SU-DHL-6 (cell line): Measurements from ENCODE around the gene FIGNL2.

Experiments
- H2AFZ ChIP-seq: fragments of 200-600 bp; sonication (generic); 2 replicates; pipeline ENCODE4 v1.6.1; 2014; ENCODE audit warnings: low read depth, mild to moderate bottlenecking, moderate library complexity, mixed read lengths, antibody characterized with exemption, low read length; ENCODE audit not compliant: severe bottlenecking
- H3F3A ChIP-seq: fragments of 200-600 bp; shearing (Covaris generic); 2 replicates; pipeline ENCODE4 v1.6.0; 2016; ENCODE audit warnings: antibody characterized with exemption, mild to moderate bottlenecking; ENCODE audit not compliant: insufficient read depth
- H3K27ac ChIP-seq: fragments of 200-600 bp; sonication (generic); 2 replicates; pipeline ENCODE4 v1.5.1; 2016; ENCODE audit warnings: low read depth, mild to moderate bottlenecking, low read length, moderate library complexity, mixed read lengths
- H3K27me3 ChIP-seq: fragments of 200-600 bp; sonication (generic), shearing (Covaris generic); 2 replicates; pipeline ENCODE4 v1.6.0; 2014; ENCODE audit warnings: mild to moderate bottlenecking, low read length
- H3K36me3 ChIP-seq: fragments of 200-600 bp; sonication (generic); 2 replicates; pipeline ENCODE4 v1.6.1; 2014; ENCODE audit warnings: mild to moderate bottlenecking, low read length, mixed read lengths
- H3K4me2 ChIP-seq: fragments of 300-600, 200-600 bp; shearing (Covaris generic), sonication (generic); 2 replicates; pipeline ENCODE4 v1.6.0; 2014; ENCODE audit warnings: low read length, low read depth, mild to moderate bottlenecking; ENCODE audit not compliant: poor library complexity, severe bottlenecking
- H3K4me3 ChIP-seq: fragments of 200-600 bp; sonication (generic); 2 replicates; pipeline ENCODE4 v1.5.1; 2014; ENCODE audit warnings: antibody characterized with exemption, low read length, mild to moderate bottlenecking, mixed read lengths; ENCODE audit not compliant: insufficient read depth, poor library complexity, severe bottlenecking
- H3K79me2 ChIP-seq: fragments of 200-600 bp; sonication (generic); 2 replicates; pipeline ENCODE4 v1.6.1; 2014; ENCODE audit warnings: mild to moderate bottlenecking, low read length, moderate library complexity; ENCODE audit not compliant: insufficient read depth
- H3K9ac ChIP-seq: fragments of 200-600 bp; sonication (generic); 2 replicates; pipeline ENCODE4 v1.7.0; 2014; ENCODE audit warnings: mild to moderate bottlenecking, low read length
- H3K9me2 ChIP-seq: fragments of 200-600 bp; sonication (generic); replicated peaks from 2 replicates; pipeline ENCODE4 v1.6.1; 2014; ENCODE audit warnings: low read length; ENCODE audit not compliant: insufficient read depth
- H3K9me3 ChIP-seq: fragments of 200-600 bp; sonication (generic); 2 replicates; pipeline ENCODE4 v1.6.1; 2014; ENCODE audit warnings: low read length, mixed read lengths; ENCODE audit not compliant: insufficient read depth
- H4K20me1 ChIP-seq: fragments of 200-600 bp; sonication (generic); 2 replicates; pipeline ENCODE4 v1.6.1; 2014; ENCODE audit warnings: low read depth, mild to moderate bottlenecking, antibody characterized with exemption, low read length, moderate library complexity, mixed read lengths
- EZH2phosphoT487 ChIP-seq: fragments of 200-600 bp; sonication (generic), shearing (Covaris generic); conservative IDR thresholded peaks from 2 replicates; pipeline ENCODE4 v1.6.1; 2018; ENCODE audit warnings: mild to moderate bottlenecking, antibody characterized with exemption, low read length, moderate library complexity, mixed read lengths
- TF ChIP-seq, protein P1 (sequence below): fragments of 200-600 bp; sonication (generic); IDR thresholded peaks from one replicate; pipeline ENCODE4 v1.5.1; 2017; ENCODE audit warnings: antibody characterized with exemption, mild to moderate bottlenecking, low read length, moderate library complexity; ENCODE audit not compliant: insufficient read depth, poor library complexity, severe bottlenecking

Gene FIGNL2

DNA sequence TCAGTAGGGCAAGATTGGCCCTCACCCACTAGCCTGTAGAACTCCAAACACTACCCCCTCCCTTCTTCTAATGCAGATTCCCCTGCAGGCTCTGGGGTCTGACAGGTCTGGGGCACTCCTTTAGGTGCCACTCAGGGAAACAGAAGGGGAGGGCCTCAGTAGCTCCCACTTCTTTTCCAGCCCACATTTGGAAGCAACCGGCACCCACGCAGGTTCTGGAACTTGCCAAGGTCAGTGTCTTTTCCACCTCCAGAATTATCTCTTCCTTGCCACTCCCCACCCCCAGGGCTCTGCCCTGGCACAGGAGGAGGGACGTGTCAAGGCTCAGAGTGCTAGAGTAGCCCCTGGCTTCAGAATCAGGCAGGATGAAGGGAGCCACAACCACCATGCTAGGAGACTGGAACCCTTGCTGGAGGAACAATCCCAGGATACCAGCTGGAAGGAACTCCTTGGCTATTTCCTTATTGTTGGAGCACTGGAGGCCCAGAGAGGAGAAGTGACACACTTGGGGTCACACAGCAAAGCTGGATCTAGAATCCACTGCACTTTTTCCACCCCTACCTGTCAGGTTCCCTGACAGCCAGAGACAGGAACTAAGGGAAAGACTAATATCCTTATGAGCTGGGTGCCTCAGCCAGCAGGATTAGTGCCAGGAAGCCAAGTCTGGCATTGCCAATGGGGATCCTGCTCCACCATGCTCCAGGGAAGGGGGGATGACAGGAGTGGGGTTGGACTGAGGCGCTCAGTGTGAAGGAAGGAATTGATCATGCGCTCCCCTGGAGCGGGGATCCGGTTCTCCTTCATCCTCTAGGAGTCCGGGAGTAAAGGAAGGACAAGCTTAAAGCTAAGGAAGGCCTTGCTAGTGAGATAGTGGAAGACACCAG is 1.8 kb upstream of the FIGNL2 start:
- H2AFZ ChIP-seq: no peak overlapping the region
- no peak overlapping the region for H3K4me3 ChIP-seq
- H3K9me2 ChIP-seq: no peaks in the 10 kb centered on the region
- H3K9me3 ChIP-seq: no peaks in the 10 kb centered on the region
- no peaks in the 10 kb centered on the region for H3K27me3 ChIP-seq
- no peaks in the 10 kb centered on the region for H3K79me2 ChIP-seq
- no peaks in the 10 kb centered on the region for H3F3A ChIP-seq
- TF ChIP-seq, protein P1, sequence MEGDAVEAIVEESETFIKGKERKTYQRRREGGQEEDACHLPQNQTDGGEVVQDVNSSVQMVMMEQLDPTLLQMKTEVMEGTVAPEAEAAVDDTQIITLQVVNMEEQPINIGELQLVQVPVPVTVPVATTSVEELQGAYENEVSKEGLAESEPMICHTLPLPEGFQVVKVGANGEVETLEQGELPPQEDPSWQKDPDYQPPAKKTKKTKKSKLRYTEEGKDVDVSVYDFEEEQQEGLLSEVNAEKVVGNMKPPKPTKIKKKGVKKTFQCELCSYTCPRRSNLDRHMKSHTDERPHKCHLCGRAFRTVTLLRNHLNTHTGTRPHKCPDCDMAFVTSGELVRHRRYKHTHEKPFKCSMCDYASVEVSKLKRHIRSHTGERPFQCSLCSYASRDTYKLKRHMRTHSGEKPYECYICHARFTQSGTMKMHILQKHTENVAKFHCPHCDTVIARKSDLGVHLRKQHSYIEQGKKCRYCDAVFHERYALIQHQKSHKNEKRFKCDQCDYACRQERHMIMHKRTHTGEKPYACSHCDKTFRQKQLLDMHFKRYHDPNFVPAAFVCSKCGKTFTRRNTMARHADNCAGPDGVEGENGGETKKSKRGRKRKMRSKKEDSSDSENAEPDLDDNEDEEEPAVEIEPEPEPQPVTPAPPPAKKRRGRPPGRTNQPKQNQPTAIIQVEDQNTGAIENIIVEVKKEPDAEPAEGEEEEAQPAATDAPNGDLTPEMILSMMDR: no peak
- no peak for TF ChIP-seq EZH2phosphoT487
- H3K36me3 ChIP-seq: no peaks in the 10 kb centered on the region
- no peak overlapping the region for H3K9ac ChIP-seq
- H4K20me1 ChIP-seq: no peaks in the 10 kb centered on the region
- no peak overlapping the region for H3K27ac ChIP-seq
- no peak overlapping the region for H3K4me2 ChIP-seq

DNA sequence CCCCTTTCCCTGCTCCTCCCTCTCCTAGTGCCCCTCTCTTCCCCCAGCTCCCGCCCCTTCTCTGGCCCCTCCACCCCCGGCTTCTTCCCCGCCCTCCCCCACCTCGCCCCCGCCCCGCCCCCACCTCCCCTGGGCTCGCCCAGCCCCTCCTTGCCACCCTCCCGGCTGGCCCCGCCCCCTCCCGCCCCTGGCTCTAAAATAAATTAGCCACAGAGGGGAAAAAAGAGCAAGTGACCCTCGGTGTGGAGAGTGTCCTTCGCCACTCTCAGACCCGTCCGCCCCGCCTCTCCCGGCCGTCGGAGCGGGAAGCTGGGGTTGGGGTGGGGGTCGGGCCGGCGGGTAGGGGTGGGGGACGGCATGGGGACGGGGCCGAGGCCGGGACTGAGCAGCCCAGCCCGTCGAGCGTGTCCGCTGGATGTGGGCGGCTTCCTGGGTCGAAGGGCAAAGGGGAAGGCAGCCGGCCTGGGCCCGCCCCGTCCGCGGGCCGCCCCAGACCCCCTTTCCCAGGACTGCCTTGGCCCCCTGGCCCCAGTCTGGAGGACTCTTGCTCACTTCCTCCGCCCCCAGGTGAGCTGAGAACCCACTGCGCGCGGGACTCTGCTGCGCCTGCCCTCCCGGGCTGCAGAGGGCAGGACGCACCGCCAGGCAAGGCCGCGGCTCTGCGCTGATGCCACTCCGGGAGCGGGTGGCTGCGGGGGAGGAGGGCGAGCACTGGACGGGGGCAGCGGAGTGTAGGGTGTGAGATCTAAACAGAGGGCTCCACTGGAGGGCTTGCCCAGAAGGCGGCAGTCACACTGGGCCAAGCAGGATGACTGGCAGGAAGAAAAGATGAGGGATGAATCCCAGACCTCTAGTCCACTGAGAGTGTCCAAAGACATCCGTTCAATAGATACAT is 570 bp upstream of the FIGNL2 start:
- Histone ChIP-seq H3K27ac (no peak overlapping the region), H3F3A (no peaks in the 10 kb centered on the region), H3K9me3 (no peaks in the 10 kb centered on the region), H3K9ac (no peak overlapping the region), H3K27me3 (no peaks in the 10 kb centered on the region), H3K4me2 (no peak overlapping the region), H4K20me1 (no peaks in the 10 kb centered on the region), H3K79me2 (no peaks in the 10 kb centered on the region), H3K36me3 (no peaks in the 10 kb centered on the region), H2AFZ (no peak overlapping the region), H3K9me2 (no peaks in the 10 kb centered on the region), H3K4me3 (no peak overlapping the region)
- TF ChIP-seq, protein P1: no peak
- no peak for TF ChIP-seq EZH2phosphoT487

- no peak overlapping the region for H3K4me3 ChIP-seq
- H3K36me3 ChIP-seq: no peaks in the 10 kb centered on the region
- no peaks in the 10 kb centered on the region for H3K9me2 ChIP-seq
- H4K20me1 ChIP-seq: no peaks in the 10 kb centered on the region
- no peaks in the 10 kb centered on the region for H3K79me2 ChIP-seq
- H3K9me3 ChIP-seq: no peaks in the 10 kb centered on the region
- TF ChIP-seq EZH2phosphoT487: no peak
- TF ChIP-seq, protein P1: no peak
- no peak overlapping the region for H3K4me2 ChIP-seq
- no peak overlapping the region for H3K9ac ChIP-seq
- no peak overlapping the region for H3K27ac ChIP-seq
- H2AFZ ChIP-seq: no peak overlapping the region
- H3F3A ChIP-seq: no peaks in the 10 kb centered on the region
- no peaks in the 10 kb centered on the region for H3K27me3 ChIP-seq
Measured at GRCh38 chr12:51847643-51848325, 734 bp downstream of the FIGNL2 start.
